ENCODE data around the gene SIT1. TPM values are rescaled to one million over a fixed set of nuclear protein-coding genes. Genes with fewer than 3 reads are reported as not detected.

The SIT1 gene
- total and polyA plus RNA-seq, 2 donors (not counting 3 experiments of a cell fraction or from before 2014, with no cell fraction given): not detected

- CTCF ChIA-PET: interaction anchor here (0.6 to 1.8 kb wide), 34 partner anchors 9 to 610 kb away, joined by 3 to 20 read pairs (median 4); partner anchors contain the start of genes ARHGEF39, CCDC107, CREB3 and RMRP
- BruUV-seq (replicated peaks): no TSS peak
- DNase-seq (ENCODE audit: low read depth, low spot score) (peak; percentile 100), FAIRE-seq (peak; percentile 100)
- intact Hi-C loops (cut with micrococcal nuclease) (loop anchor here (1.0 to 5.0 kb wide), 5 partner anchors 53 to 492 kb away; partner anchors contain the start of genes CREB3, TLN1 and TPM2), dilution Hi-C loops (cut with MboI; ENCODE audit: extremely low pct_ligation_motif_present, low sequenced_read_pairs) (no loop called here)
- Histone ChIP-seq H3K9me1 (replicated peaks; ENCODE audit: control insufficient read depth, extremely low read depth, insufficient read depth, low read length) (no peaks in the 10 kb centered on the region), H3K4me2 (ENCODE audit: insufficient read depth, low read length) (peak overlapping the region; percentile 21), H3K27ac (ENCODE audit: insufficient read depth, low read depth, low read length) (no peak overlapping the region), H3K27me3 (ENCODE audit: control insufficient read depth in 2 of 2, insufficient read depth in 2 of 2, low read length in 2 of 2) (peaks cover 0 to 2% of the 10 kb centered on the region in 2 experiments), H3K9ac (replicated peaks; ENCODE audit: extremely low read depth, insufficient read depth, low read length) (no peak overlapping the region), H4K20me1 (replicated peaks; ENCODE audit: control insufficient read depth, extremely low read depth, insufficient read depth, low read length) (no peaks in the 10 kb centered on the region), H3K4me1 (ENCODE audit: control insufficient read depth, extremely low read depth, insufficient read depth, low read length) (peaks cover 16% of the 10 kb centered on the region), H3K79me2 (ENCODE audit: control insufficient read depth, insufficient read depth, low read length) (no peaks in the 10 kb centered on the region), H2AFZ (ENCODE audit: low read depth, low read length) (peak overlapping the region; percentile 69), H3K4me3 (replicated peaks in 1 of 3; ENCODE audit: insufficient read depth in 1 of 3, low read depth in 1 of 3, low read length in 3 of 3) (peak overlapping the region; percentile 0 to 41 (median 27)), H3K9me3 (replicated peaks; ENCODE audit: control insufficient read depth, insufficient read depth, low read length) (no peaks in the 10 kb centered on the region), H3K36me3 (ENCODE audit: control insufficient read depth in 2 of 2, extremely low read depth in 1 of 2, insufficient read depth in 2 of 2, low read length in 2 of 2) (peaks cover 0 to 12% of the 10 kb centered on the region in 2 experiments)
- TF ChIP-seq MAX (IDR thresholded peaks at IDR 0.05; ENCODE audit: insufficient read depth, insufficient read length): peak; percentile 51
- no peak for TF ChIP-seq POLR2AphosphoS5 (IDR thresholded peaks at IDR 0.05; ENCODE audit: insufficient read depth, low read depth, low read length)
- no peak for TF ChIP-seq POLR2A (IDR thresholded peaks at IDR 0.05; ENCODE audit: low read depth, low read length)
- TF ChIP-seq CTCF (IDR thresholded peaks at IDR 0.05; ENCODE audit: extremely low read depth in 1 of 2, insufficient read depth in 1 of 2, low read depth in 1 of 2, low read length in 2 of 2): peak; percentile 88 to 99
- POLR2A ChIA-PET: no interaction called here
Measured at GRCh38 chr9:35603986-35604577, 46.6 kb downstream of the SIT1 start.

Data from endothelial cell of umbilical vein (primary cell).